CD4-positive, alpha-beta T cell treated with Interleukin-2 at 100 ng/mL for 4 hours (primary cell): ENCODE data around the gene ANKS1B.

ENCODE experiments used
- DNase-seq: peaks from one replicate; pipeline ENCODE4 v3.0.0-alpha.2; 2020; ENCODE audit warnings: low spot score

Gene ANKS1B

DNA sequence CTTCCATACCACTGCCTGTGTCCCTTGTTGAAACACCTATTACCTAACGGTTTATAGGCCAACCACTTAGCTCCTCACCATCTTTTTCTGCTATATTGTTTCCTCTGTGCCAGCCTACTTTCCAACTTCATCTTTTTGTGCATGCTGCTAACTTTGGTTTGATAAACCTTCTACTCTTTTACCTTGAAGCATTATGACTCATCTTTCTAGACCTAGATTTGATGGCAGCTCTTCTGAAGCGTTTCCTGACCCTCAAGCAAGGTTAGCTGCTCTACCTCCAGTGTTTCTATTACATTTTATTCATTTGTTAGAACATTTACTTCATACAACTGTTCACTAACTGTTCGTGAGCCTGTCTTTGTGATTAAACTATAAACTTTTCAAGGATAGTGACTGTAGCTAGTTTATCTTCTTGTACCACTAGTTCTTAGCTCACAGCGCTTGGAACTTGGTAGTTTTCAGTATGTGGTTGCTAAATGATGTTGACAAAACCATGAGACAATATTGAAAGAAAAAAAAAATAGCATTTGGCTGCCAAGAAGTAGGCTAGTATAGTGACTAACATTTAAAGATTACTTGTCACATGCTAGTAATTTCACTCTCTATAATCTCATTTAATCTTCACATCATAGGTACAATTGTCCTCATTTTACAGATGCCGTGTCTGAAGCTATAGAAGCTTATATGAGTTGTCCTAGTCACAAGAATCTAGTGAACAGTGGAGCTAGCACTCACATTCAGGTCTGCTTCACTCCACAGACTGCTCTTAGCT is 1260.2 kb downstream of the ANKS1B start:
- no peak for DNase-seq

DNA sequence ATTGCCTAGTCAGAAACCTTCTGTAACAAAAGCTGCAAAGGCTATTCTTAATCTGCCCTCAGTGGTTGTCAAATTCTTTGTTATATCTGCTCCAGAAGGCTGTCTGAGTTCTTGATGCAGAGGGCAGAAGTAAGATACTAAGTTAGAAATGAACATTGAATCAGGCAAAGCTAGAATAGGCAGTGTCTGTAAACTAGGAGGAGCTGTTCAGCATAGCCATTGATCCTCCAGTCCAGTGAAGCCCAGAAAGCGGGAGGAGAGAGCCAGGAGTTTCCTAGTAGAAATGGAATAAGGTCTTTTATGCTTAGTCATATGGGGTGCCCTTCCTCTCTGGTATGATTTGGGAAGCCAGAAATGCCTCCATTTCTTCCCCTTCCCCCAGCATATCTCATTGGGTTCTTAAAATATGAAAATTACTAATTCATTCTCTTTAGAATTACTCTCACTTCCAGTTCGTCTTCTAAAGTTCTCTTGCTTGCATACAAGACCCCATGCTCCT is 1263.5 kb downstream of the ANKS1B start:
- no peak for DNase-seq

DNA sequence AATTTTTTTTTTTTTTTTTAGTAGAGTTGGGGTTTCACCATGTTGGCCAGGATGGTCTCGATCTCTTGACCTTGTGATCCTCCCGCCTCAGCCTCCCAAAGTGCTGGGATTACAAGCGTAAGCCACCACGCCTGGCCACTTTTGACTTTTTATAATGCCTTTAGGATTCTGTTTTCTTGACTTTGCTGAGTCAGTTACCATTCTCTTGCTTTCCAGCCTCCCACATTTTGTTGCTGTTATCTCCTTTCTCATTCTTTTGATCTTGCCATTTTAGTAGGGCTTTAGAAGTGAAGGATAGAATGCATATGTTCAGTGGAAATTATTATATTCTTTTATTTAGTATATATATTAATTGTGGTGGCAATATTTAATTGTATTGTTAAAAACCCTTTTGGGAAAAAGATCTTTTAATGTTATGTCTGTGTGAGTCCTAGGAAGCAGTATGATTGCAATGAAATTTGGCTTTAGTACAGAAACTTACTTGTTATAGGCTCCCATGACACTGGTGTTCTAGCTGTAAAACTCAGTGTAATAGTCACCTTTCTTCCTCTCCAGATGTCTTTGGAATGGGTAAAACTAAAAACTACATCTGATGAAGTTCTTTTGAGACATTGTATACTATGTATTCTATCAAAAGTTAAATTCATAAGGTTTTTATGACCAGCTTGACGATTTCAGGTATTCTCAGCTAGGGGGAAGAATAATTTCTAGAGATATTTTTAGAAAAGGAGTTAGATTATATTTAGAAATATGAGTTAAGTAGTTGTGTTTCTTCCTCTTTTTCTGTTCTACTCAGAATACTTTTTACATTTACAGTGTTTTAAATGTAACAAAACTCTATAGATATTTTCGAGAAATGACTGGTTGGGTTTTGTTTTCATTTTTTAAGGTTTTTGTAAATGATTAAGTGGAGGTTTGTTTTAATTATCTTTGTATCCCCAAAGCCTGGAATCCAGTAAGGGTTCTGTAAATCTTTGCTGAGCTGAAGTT is 1264.9 kb downstream of the ANKS1B start:
- DNase-seq = no peak

DNA sequence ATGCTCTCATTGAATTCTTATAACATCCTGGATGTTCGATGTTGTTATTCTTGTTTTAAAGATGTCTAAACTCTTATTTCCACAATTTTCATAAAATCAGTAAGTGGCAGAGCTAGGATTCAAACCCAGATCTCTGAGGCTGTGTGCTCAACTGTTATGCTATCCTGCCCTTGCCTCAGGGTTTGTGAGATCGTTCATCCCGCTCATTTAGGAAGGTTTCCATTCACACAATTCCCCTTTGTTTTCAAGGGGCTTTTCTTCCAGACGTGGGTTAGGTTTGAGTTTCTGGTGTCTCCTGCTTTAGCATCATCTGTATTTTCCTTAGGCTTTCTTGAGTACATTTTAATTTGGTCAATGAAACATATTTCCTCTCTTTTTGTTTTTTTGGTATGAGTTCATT is 1270.3 kb downstream of the ANKS1B start:
- no peak for DNase-seq

DNA sequence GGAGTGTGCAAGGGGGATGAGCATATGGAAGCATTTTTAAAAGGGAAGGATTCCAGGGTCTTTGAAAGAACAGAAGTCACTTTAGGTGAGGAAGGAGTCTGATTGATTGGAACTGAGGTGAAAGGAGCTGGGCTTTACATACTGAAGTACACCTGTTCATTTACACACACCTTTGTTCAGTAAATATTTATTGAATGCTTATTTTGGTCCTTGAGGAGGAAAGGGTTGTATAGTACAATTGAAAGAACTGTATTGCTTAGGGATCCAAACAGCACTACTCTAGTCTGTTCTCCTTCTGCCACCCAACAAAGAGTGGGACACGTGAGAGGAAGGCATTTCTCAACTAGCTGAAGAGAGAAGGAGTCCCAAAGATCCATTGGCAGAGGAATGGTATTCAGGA is 1275.7 kb downstream of the ANKS1B start:
- no peak for DNase-seq

DNA sequence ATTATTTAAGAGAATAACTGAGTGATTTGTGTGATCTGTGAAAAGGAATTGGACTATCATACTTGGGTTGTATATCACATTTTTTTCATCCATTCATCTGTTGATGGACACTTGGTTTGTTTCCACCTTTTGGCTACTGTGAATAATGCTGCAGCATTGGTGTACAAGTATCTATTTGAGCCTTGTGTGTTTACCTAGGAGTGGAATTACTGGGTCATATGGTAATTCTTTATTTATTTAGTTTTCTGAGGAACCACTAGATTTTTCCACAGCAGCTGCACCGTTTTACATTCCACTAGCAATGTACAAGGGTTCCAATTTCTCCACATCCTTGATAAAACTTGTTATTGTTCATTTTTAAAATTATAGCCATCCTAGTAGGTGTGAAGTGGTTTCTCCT is 1283.6 kb downstream of the ANKS1B start:
- DNase-seq = no peak

DNA sequence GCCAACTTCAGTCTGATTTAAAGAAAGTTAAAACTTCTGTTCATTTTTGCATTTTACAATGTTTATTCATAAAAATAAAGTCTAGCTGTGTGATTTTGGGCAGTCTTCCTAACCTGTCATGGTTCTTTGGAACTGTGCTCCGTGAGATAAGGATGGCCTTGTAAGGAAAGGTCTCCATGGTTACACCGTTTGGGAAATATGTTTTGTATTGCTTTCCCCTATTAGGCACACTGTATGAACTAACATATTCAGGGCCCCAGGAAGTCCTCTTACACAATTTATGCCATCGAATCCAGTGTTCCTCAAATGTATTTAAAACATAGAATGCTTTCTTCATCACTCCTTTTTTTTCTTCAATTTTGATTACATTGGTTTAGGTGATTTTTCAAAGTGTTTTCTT is 1285.2 kb downstream of the ANKS1B start:
- no peak for DNase-seq

DNA sequence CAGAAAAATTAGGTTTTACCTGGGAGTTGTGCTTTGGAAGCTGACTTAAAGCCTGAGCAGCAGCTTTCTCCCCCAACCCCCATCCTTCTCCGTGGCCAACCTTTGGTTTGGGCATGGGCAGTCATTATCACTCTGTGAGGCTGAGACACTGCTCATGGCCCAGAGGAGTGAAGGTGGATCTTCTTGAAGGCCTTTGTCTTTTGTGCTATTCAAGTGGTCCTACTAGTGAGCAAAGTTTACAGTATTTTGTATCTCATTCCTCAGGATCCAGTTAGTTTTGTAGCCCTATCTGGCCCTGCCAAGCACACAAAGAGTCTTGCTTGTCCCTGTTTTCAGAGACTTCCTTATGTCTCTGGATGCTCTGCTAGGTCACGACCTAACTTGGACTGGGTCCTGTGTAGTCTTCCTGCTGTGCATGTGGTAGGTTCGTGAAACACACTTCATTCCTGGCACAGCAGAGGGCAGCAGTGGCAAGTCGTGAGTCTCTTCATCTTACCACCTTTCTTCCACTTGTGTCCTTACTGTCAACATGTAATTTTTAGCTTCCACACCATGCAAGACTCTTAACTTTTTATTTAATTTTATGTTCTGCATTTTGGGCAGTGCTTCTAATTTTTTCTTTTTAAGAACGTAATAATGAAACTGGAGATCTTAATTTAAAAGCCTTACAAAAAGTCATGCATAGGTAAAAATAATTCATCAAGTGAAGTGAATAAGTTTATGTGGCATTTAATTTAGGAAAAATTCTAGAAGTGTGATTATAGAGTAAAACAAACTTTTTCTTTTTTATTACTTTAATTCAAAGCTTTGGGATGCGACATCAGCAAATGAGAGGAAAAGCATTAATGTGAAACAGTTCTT is 1285.9 kb downstream of the ANKS1B start:
- DNase-seq = peak; percentile 43

DNA sequence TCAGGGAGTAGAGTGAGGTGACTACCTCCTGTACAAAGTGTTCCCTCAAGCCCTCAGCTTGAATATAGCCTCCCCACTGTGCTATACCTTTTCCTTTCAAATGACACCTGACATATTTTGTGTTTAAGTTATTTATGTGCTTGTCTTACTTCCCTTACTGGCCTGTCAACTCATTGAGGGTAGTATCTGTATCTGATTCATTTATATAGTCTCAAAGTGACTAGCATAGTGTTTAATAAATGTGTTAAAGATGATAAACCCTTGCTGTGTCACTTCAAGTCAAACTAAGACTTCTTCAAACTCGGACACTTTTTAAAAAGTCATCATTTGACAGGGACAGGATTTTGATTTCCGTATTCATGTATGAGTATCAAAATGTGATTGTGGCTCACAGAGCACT is 1287.5 kb downstream of the ANKS1B start:
- no peak for DNase-seq

DNA sequence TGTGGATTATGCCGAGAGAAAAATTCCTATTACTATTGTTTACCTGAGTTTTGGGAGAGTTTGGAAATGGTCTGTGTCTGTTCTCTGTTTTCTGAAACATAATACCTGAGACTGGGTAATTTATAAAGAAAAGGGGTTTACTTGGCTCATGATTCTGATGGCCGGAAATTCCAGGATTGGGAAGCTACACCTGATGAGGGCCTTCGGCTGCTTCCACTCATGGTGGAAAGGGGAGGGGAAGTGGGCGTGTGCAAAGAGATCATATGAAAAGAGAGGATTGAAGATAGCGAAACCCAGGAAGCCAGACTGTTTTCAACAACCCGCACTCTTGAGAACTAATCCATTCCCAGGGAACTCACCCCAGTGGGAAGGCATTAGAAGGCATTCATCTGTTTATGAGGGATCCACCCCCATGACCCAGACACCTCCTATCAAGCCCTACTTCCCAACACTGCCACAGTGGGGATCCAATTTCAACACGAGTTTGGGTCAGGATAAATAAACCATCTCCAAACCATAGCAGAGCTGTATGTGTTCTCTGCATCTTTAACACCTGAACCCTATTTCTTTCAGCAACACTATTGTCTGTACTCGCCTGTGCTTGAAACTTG is 1288.6 kb downstream of the ANKS1B start:
- no peak for DNase-seq

DNA sequence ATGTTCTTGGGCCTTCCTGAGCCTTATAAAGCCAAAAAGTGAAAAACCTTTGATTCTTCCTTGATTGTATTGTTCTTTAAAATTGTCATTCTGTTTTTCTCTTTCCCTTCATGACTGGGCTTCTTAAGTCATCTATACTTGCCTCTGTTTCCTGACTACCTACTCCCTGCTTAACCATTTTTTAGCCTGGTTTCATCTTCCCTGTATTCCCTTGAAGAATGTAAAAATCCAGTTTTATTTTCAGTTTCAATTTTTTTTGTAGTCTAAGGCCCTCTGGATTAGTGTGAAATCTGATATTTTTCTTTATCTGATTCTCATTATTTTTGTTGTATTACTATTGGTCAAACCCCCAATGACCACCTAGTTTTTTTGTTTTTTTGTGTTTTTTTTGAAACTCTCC is 1293.4 kb downstream of the ANKS1B start:
- no peak for DNase-seq

DNA sequence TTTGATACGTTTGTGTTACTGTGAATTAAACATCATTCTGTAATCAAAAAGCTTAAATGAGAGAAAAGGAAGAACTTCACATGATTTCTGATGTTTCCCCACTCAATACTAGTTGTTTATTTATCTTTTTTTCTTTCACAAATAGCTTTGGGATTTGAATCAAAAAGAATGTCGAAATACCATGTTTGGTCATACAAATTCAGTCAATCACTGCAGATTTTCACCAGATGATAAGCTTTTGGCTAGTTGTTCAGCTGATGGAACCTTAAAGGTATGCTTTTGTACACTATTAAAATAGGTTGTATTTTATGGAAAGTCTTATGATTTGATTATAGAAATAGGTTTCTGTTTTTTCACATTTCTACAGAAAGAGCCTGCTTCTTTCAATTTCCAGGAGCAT is 1298.1 kb downstream of the ANKS1B start:
- DNase-seq = no peak
